ENCODE measurements around the gene BRD9. TPM values are rescaled to one million over a fixed set of nuclear protein-coding genes. Genes with fewer than 3 reads are reported as not detected.
"Not testable (repeated sequence)": the region's sequence is repeated elsewhere in the genome, so short reads cannot be mapped to it uniquely, and the experiment has no call there.

Gene BRD9
- total RNA-seq, 2 donors from 2014 or later = 17.9 to 46.2 TPM

- H3K9me3 ChIP-seq; H3K4me1 ChIP-seq (replicated peaks); DNase-seq (ENCODE audit: low spot score); H3K27me3 ChIP-seq (replicated peaks; ENCODE audit: insufficient read depth); H3K4me3 ChIP-seq; H3K36me3 ChIP-seq; H3K27ac ChIP-seq; intact Hi-C loops (cut with DNase I): not testable (repeated sequence)
- WGBS = 91% methylated on average over 16 of the region's 16 CpGs
Measured at GRCh38 chr5:844426-844825, 48.2 kb downstream of the BRD9 start.

GRCh38 chr5:843926-844325 is 48.7 kb downstream of the BRD9 start:
- H3K4me3 ChIP-seq; H3K27ac ChIP-seq; intact Hi-C loops (cut with DNase I); DNase-seq (ENCODE audit: low spot score); H3K36me3 ChIP-seq; H3K27me3 ChIP-seq (replicated peaks; ENCODE audit: insufficient read depth); H3K9me3 ChIP-seq; H3K4me1 ChIP-seq (replicated peaks): not testable (repeated sequence)
- 84% methylated on average over 18 of the region's 22 CpGs for WGBS

GRCh38 chr5:843371-843770 is 49.2 kb downstream of the BRD9 start:
- 95% methylated on average over 13 of the region's 26 CpGs for WGBS
- H3K27me3 ChIP-seq (replicated peaks; ENCODE audit: insufficient read depth); H3K4me3 ChIP-seq; intact Hi-C loops (cut with DNase I); DNase-seq (ENCODE audit: low spot score); H3K9me3 ChIP-seq; H3K27ac ChIP-seq; H3K36me3 ChIP-seq; H3K4me1 ChIP-seq (replicated peaks): not testable (repeated sequence)

- H3K9me3 ChIP-seq; intact Hi-C loops (cut with DNase I); DNase-seq (ENCODE audit: low spot score); H3K4me3 ChIP-seq; H3K36me3 ChIP-seq; H3K27ac ChIP-seq; H3K27me3 ChIP-seq (replicated peaks; ENCODE audit: insufficient read depth); H3K4me1 ChIP-seq (replicated peaks): not testable (repeated sequence)
- 89% methylated on average over 29 of the region's 32 CpGs for WGBS
Measured at GRCh38 chr5:842402-843221, 50.0 kb downstream of the BRD9 start.

- H3K27ac ChIP-seq; intact Hi-C loops (cut with DNase I); H3K4me3 ChIP-seq; H3K27me3 ChIP-seq (replicated peaks; ENCODE audit: insufficient read depth); H3K4me1 ChIP-seq (replicated peaks); H3K9me3 ChIP-seq; H3K36me3 ChIP-seq; DNase-seq (ENCODE audit: low spot score): not testable (repeated sequence)
- WGBS = 92% methylated on average over 12 of the region's 15 CpGs
Measured at GRCh38 chr5:841531-842401, 50.8 kb downstream of the BRD9 start.

GRCh38 chr5:840974-841435 is 51.6 kb downstream of the BRD9 start:
- H3K36me3 ChIP-seq; H3K4me1 ChIP-seq (replicated peaks); DNase-seq (ENCODE audit: low spot score); H3K4me3 ChIP-seq; H3K9me3 ChIP-seq; H3K27me3 ChIP-seq (replicated peaks; ENCODE audit: insufficient read depth); H3K27ac ChIP-seq; intact Hi-C loops (cut with DNase I): not testable (repeated sequence)
- WGBS = 92% methylated on average over 10 of the region's 10 CpGs

- intact Hi-C loops (cut with DNase I); H3K27me3 ChIP-seq (replicated peaks; ENCODE audit: insufficient read depth); H3K4me1 ChIP-seq (replicated peaks); H3K9me3 ChIP-seq; DNase-seq (ENCODE audit: low spot score); H3K27ac ChIP-seq; H3K4me3 ChIP-seq; H3K36me3 ChIP-seq: not testable (repeated sequence)
- 87% methylated on average over 21 of the region's 21 CpGs for WGBS
Measured at GRCh38 chr5:840118-840973, 52.3 kb downstream of the BRD9 start.

GRCh38 chr5:838431-838851 is 54.2 kb downstream of the BRD9 start:
- 82% methylated on average over 9 of the region's 10 CpGs for WGBS
- H3K27ac ChIP-seq; H3K4me3 ChIP-seq; H3K4me1 ChIP-seq (replicated peaks); H3K9me3 ChIP-seq; DNase-seq (ENCODE audit: low spot score); intact Hi-C loops (cut with DNase I); H3K36me3 ChIP-seq; H3K27me3 ChIP-seq (replicated peaks; ENCODE audit: insufficient read depth): not testable (repeated sequence)

- H3K27me3 ChIP-seq (replicated peaks; ENCODE audit: insufficient read depth); H3K4me3 ChIP-seq; H3K4me1 ChIP-seq (replicated peaks); intact Hi-C loops (cut with DNase I); H3K36me3 ChIP-seq; DNase-seq (ENCODE audit: low spot score); H3K27ac ChIP-seq; H3K9me3 ChIP-seq: not testable (repeated sequence)
- WGBS = 93% methylated on average over 11 of the region's 14 CpGs
Measured at GRCh38 chr5:837621-838121, 54.9 kb downstream of the BRD9 start.

Data from prostate gland (tissue), 2 donors.